ENCODE measurements around the gene BCL2.

GRCh38 chr18:63100630-63101055, 218.9 kb downstream of the BCL2 start:
- TF ChIP-seq SNAI2 (CRISPR knock-in tag; IDR thresholded peaks at IDR 0.05) (no peak), PATZ1 (CRISPR knock-in tag; IDR thresholded peaks at IDR 0.05; ENCODE audit: borderline replicate concordance) (no peak), ZFP30 (CRISPR knock-in tag; IDR thresholded peaks at IDR 0.05) (no peak), TOX (CRISPR knock-in tag; IDR thresholded peaks at IDR 0.05; ENCODE audit: borderline replicate concordance) (no peak)

All from SK-N-SH treated with all-trans-retinoic acid at 6 μM for 48 hours (cell line).